ENCODE measurements around the gene CDH4. TPM values are rescaled to one million over a fixed set of nuclear protein-coding genes. Genes with fewer than 3 reads are reported as not detected.

CDH4 gene
- total RNA-seq, 2 donors from 2014 or later = 0.07 to 0.94 TPM

DNA sequence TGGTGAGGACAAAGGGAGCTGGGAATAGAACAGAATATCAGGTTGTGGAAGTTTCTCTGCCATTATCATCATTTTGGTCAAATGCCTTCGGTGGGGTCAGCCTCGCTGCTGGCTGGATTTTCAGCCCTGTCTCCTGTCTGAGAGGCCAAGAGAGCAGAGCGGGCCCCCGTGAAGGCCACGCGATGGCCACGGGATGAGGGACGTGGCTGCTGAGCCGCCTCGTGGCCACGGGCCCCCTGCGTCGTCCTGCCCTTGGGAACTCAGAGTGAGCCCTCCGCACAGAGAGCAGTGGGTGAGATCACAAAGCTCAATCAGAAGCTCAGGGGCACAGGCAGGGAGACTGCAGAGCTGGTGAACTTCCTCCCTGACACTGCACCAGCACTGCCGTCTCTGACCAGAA, 363.7 kb downstream of the CDH4 start:
- Histone ChIP-seq H3K27me3 (no peaks in the 10 kb centered on the region), H3K4me1 (no peaks in the 10 kb centered on the region), H3K27ac (no peak overlapping the region), H3K4me3 (no peak overlapping the region), H3K36me3 (no peaks in the 10 kb centered on the region), H3K9me3 (peaks cover 0 to 8% of the 10 kb centered on the region in 2 donors)
- no peak for DNase-seq (ENCODE audit: low spot score)
- TF ChIP-seq, protein P1, sequence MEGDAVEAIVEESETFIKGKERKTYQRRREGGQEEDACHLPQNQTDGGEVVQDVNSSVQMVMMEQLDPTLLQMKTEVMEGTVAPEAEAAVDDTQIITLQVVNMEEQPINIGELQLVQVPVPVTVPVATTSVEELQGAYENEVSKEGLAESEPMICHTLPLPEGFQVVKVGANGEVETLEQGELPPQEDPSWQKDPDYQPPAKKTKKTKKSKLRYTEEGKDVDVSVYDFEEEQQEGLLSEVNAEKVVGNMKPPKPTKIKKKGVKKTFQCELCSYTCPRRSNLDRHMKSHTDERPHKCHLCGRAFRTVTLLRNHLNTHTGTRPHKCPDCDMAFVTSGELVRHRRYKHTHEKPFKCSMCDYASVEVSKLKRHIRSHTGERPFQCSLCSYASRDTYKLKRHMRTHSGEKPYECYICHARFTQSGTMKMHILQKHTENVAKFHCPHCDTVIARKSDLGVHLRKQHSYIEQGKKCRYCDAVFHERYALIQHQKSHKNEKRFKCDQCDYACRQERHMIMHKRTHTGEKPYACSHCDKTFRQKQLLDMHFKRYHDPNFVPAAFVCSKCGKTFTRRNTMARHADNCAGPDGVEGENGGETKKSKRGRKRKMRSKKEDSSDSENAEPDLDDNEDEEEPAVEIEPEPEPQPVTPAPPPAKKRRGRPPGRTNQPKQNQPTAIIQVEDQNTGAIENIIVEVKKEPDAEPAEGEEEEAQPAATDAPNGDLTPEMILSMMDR (IDR thresholded peaks at IDR 0.05) = no peak

DNA sequence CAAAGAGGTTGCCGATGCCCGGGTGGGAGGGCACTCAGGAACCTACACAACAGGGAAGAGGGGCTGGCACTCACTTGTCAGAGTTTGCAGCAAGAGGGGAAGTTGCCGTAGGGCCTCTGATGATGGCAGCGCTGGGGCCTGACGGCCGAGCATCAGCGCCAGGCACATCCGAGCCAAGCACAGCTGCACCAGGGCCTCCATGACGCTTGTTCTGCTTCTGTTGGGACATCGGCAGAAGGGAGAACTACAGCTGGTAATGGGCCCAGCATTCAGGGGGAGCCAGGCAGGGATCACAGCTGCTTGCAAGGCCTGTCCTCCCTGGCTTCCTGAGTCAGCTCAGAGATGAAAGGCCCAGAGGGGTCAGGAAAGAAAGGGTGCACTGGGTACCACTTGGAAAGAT, 367.7 kb downstream of the CDH4 start:
- no peak overlapping the region for H3K27ac ChIP-seq
- no peaks in the 10 kb centered on the region for H3K9me3 ChIP-seq
- TF ChIP-seq, protein P1 (IDR thresholded peaks at IDR 0.05) = no peak
- H3K4me1 ChIP-seq = no peaks in the 10 kb centered on the region
- no peaks in the 10 kb centered on the region for H3K36me3 ChIP-seq
- no peak overlapping the region for H3K4me3 ChIP-seq
- H3K27me3 ChIP-seq = no peaks in the 10 kb centered on the region
- no peak for DNase-seq (ENCODE audit: low spot score)

DNA sequence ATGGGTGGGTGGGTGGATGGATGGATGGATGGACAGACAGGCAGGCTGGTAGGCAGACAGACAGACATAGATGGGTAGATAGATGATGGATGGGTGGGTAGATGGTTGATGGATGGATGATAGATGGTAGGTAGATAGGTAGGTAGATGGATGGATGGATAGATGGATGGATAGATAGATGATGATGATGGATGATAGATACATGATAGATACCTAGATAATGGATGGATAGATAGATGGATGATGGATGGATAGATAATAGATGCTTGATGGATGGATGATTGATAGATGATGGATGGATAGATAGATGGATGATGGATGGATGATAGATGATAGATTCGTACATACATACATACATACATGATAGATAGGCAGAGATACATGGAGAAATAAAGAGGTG, 368.1 kb downstream of the CDH4 start:
- no peak for DNase-seq (ENCODE audit: low spot score)
- TF ChIP-seq, protein P1 (IDR thresholded peaks at IDR 0.05) = no peak
- Histone ChIP-seq H3K9me3 (no peaks in the 10 kb centered on the region), H3K27ac (no peak overlapping the region), H3K4me1 (no peaks in the 10 kb centered on the region), H3K36me3 (no peaks in the 10 kb centered on the region), H3K27me3 (no peaks in the 10 kb centered on the region), H3K4me3 (no peak overlapping the region)

DNA sequence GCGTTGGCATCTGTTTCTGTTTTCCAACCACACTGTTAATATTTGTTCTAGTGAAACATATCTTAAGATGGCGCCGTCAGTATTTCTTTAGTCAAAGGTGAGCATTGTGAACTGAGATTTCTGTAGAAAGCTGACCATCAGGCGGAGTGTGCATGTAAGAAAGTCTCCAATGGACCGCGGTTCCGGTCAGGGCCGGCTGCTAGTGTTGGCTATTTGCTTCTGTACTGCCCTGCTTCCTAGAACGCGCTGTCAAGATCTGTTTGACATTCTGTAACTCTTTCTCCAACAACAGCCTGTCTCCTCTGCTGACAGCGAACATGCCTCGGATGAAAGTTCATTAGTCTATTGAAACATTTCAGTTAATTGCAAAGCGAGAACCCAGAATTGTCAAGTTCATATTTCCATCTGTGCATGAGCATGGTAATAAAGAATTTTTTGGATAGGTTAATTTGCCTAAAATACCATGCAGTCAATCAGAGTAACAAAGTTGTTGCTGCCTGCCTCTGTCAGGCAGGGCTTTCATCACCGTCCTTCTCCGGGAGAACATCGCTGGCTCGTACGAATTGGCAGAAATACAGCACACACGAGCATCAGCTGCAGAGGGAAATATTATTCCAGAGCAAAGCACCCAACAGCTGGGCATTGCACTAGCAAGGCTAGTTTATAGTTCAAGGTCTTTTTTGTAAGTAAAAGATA, 369.1 kb downstream of the CDH4 start:
- Histone ChIP-seq H3K27ac (no peak overlapping the region), H3K4me3 (no peak overlapping the region), H3K4me1 (no peaks in the 10 kb centered on the region), H3K36me3 (no peaks in the 10 kb centered on the region), H3K27me3 (no peaks in the 10 kb centered on the region), H3K9me3 (no peaks in the 10 kb centered on the region)
- DNase-seq (ENCODE audit: low spot score) = no peak
- TF ChIP-seq, protein P1 (IDR thresholded peaks at IDR 0.05) = no peak

DNA sequence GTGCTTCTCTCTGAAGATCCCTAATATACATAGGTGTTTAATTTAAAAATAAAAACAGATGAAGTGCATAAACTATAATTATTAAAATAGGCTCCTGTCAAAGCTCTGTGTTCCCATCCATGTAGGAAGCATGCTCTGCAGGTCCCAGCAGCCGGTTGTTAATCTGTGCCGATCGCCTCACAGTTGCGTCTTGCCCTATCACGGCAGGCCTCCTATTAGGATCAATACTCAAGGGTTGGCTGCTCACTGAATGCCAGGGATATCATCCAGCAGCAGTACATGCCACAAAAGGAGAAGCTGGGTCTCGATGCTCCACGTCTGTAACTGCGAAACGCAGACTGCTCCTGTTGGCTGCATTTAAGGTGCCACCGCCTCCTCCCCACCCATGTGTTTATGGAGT, 369.8 kb downstream of the CDH4 start:
- Histone ChIP-seq H3K27ac (no peak overlapping the region), H3K27me3 (no peaks in the 10 kb centered on the region), H3K4me1 (no peaks in the 10 kb centered on the region), H3K4me3 (no peak overlapping the region), H3K9me3 (no peaks in the 10 kb centered on the region), H3K36me3 (no peaks in the 10 kb centered on the region)
- TF ChIP-seq, protein P1 (IDR thresholded peaks at IDR 0.05) = no peak
- no peak for DNase-seq (ENCODE audit: low spot score)

DNA sequence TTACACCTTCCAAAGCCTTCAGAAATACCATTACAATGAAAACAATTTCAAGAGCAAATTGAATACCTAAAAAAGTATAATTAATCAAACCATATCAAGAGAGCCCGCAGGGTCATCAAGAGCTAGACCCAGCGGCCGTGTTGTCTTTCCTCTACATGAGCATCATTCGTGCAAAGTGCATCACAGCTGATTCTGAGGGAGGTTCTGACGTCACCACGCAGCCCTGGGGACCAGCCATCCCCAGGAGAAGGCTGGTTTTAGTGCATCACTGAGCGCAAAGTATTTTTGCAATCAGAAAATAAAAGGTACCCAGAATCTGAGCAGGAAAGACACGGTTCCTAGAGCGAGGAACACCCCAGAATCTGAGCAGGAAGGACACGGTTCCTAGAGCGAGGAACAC, 371.4 kb downstream of the CDH4 start:
- no peaks in the 10 kb centered on the region for H3K4me1 ChIP-seq
- no peak for DNase-seq (ENCODE audit: low spot score)
- TF ChIP-seq, protein P1 (IDR thresholded peaks at IDR 0.05) = no peak
- H3K27me3 ChIP-seq = no peaks in the 10 kb centered on the region
- no peak overlapping the region for H3K4me3 ChIP-seq
- H3K27ac ChIP-seq = no peak overlapping the region
- no peaks in the 10 kb centered on the region for H3K9me3 ChIP-seq
- no peaks in the 10 kb centered on the region for H3K36me3 ChIP-seq
